AG04449 (cell line): ENCODE measurements around the gene ELMOD3.
"Not testable (repeated sequence)": the region's sequence is repeated elsewhere in the genome, so short reads cannot be mapped to it uniquely, and the experiment has no call there.

Source experiments
- CTCF ChIA-PET: fragments of 350-600 bp; formaldehyde crosslinking; extraction: SDS; loops from one replicate; lab custom pipeline; 2021; ENCODE audit warnings: antibody characterized with exemption; lab: Yijun Ruan, JAX
- POLR2A ChIA-PET: fragments of 400-600, 350-600 bp; formaldehyde crosslinking; extraction: SDS; loops from one replicate; lab custom pipeline; 2020; ENCODE audit warnings: antibody characterized with exemption, inconsistent platforms; lab: Yijun Ruan, JAX
- DNase-seq: peaks from one replicate; pipeline ENCODE4 v3.0.0-alpha.2; 2010; ENCODE audit warnings: low read depth, low spot score
- H3K4me3 ChIP-seq: 2 replicates; pipeline ENCODE4 v1.5.1; 2011; ENCODE audit warnings: low read depth, mild to moderate bottlenecking, control low read depth, low read length
- CTCF ChIP-seq: IDR thresholded peaks from one replicate; pipeline ENCODE4 v1.5.1; 2011; ENCODE audit warnings: mild to moderate bottlenecking, moderate library complexity, low read length, control low read depth, inconsistent platforms; ENCODE audit not compliant: insufficient read depth; ENCODE audit errors: missing control alignments

The ELMOD3 gene

DNA sequence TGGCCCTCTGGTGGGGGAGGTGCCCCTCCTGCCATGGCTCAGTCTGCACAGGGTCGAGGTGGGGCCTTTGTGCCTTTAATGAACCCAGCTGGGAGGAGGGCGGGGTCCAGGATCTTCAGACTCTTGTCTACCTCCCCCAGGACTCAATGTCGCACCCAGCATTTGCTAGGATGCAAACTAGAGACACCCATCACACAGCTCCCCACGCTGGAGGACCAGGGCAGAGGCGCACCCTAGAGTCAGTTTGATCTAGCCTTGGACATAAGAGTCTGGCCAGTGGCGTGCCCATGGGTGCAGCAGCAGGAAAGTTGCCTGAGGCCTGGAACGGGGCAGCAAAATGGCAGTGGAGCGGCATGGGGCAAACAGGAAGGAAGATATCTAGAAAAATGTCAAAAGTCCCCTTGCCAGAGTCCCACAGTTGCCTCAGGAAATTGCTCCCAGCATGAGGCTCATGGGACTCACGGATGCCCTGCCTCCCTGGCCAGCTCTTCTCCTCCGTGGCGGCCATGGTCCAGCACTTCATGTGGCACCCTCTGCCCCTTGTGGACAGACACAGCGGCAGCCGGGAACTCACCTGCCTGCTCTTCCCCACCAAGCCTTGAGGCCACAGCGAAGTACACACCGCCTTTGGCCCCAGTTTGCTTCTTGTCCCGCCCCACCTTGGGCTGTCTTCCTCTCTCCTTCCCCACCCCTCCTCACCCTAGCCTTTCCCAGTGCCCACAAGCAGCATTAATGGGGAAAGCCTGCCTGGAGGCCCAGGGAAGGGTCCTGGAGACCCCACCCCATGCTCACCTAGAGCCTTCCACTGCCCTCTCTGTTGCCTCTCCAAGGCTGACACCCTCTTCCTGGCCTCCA is 81.6 kb downstream of the ELMOD3 start:
- CTCF ChIA-PET, result interaction anchor here (3.9 to 34.9 kb wide), 2 partner anchors 16 to 112 kb away, joined by 23 to 922 read pairs; partner anchors contain the start of genes GGCX and MAT2A
- POLR2A ChIA-PET, result interaction anchor here (1.7 to 3.9 kb wide), 2 partner anchors 104 to 114 kb away, joined by 5 to 47 read pairs; partner anchors contain the start of gene MAT2A
- H3K4me3 ChIP-seq, result no peak overlapping the region
- no peak for TF ChIP-seq CTCF
- no peak for DNase-seq

- POLR2A ChIA-PET, result interaction anchor here (0.7 to 3.9 kb wide), 7 partner anchors 9 to 113 kb away, joined by 3 to 47 read pairs (median 4); partner anchors contain the start of gene MAT2A
- CTCF ChIA-PET, result interaction anchor here (0.6 to 34.9 kb wide), 4 partner anchors 9 to 111 kb away, joined by 3 to 922 read pairs (median 9); partner anchors contain the start of genes GGCX and MAT2A
- no peak overlapping the region for H3K4me3 ChIP-seq
- TF ChIP-seq CTCF, result no peak
- no peak for DNase-seq
These were observed 82.4 kb downstream of the ELMOD3 start for GRCh38 chr2:85436836-85437487.

GRCh38 chr2:85437488-85438200 is 83.1 kb downstream of the ELMOD3 start:
- no peak for TF ChIP-seq CTCF
- DNase-seq, result no peak
- ChIA-PET POLR2A (interaction anchor here (0.7 to 3.9 kb wide), 8 partner anchors 8 to 112 kb away, joined by 3 to 47 read pairs (median 4); partner anchors contain the start of gene MAT2A), CTCF (interaction anchor here (0.6 to 34.9 kb wide), 4 partner anchors 10 to 110 kb away, joined by 3 to 922 read pairs (median 9); partner anchors contain the start of genes GGCX and MAT2A)
- H3K4me3 ChIP-seq, result peak overlapping the region; percentile 45

- H3K4me3 ChIP-seq, result peak overlapping the region; percentile 45
- TF ChIP-seq CTCF, result no peak
- no peak for DNase-seq
- ChIA-PET POLR2A (interaction anchor here (0.6 to 3.9 kb wide), 6 partner anchors 7 to 112 kb away, joined by 3 to 47 read pairs (median 4); partner anchors contain the start of gene MAT2A), CTCF (interaction anchor here (1.5 to 34.9 kb wide), 3 partner anchors 11 to 110 kb away, joined by 3 to 922 read pairs (median 15); partner anchors contain the start of genes GGCX and MAT2A)
These were observed 83.8 kb downstream of the ELMOD3 start for GRCh38 chr2:85438201-85439024.

GRCh38 chr2:85439025-85439472 is 84.5 kb downstream of the ELMOD3 start:
- no peak for DNase-seq
- no peak for TF ChIP-seq CTCF
- ChIA-PET POLR2A (interaction anchor here (3.9 kb wide), 1 partner anchor 101 kb away, joined by 47 read pairs; the partner anchor contains the start of gene MAT2A), CTCF (interaction anchor here (2.2 to 34.9 kb wide), 2 partner anchors 19 to 109 kb away, joined by 15 to 922 read pairs; partner anchors contain the start of genes GGCX and MAT2A)
- H3K4me3 ChIP-seq, result no peak overlapping the region

DNA sequence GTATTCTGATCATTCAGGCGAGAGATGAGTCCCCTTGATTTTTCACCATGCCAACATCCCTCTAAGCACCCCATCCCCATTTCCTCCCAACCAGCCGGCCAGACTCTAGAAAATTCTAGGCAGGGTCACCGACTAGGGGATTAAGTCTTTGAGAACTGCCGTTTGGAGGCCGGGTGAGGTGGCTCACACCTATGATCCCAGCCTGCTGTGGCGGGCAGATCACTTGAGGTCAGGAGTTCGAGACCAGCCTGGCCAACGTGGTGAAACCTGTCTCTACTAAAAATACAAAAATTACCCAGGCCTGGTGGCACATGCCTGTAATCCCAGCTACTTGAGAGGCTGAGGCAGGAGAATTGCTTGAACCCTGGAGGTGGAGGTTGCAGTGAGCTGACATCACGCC is 85.0 kb downstream of the ELMOD3 start:
- ChIA-PET POLR2A (interaction anchor here (3.9 kb wide), 1 partner anchor 100 kb away, joined by 47 read pairs; the partner anchor contains the start of gene MAT2A), CTCF (interaction anchor here (34.9 kb wide), 1 partner anchor 108 kb away, joined by 922 read pairs; the partner anchor contains the start of genes GGCX and MAT2A)
- DNase-seq, H3K4me3 ChIP-seq: not testable (repeated sequence)
